Motor neuron (in vitro differentiated cells): ENCODE data around the gene ASS1. TPM values are rescaled to one million over a fixed set of nuclear protein-coding genes. Genes with fewer than 3 reads are reported as not detected.

Experiments used
- ATAC-seq, 8 experiments: fragments of 200-7000 bp; cut with Tn5 transposase; replicated peaks in 6 of 8; 2 replicates each; pipeline ENCODE4 v1.8.0; 2021; ENCODE audit warnings: mild to moderate bottlenecking in 8 of 8, moderate library complexity in 8 of 8
- H3K27ac ChIP-seq, 2 donors: fragments of 250-450 bp; sonication (Bioruptor Pico); 2 replicates each; pipeline ENCODE4 v1.9.0; 2021; ENCODE audit warnings: antibody characterized with exemption in 2 of 2, mild to moderate bottlenecking in 2 of 2, moderate library complexity in 1 of 2
- H3K4me1 ChIP-seq, 2 donors: fragments of 250-450 bp; sonication (Bioruptor Pico); replicated peaks in 1 of 2; 2 replicates each; pipeline ENCODE4 v1.6.1; 2021; ENCODE audit warnings: antibody characterized with exemption in 2 of 2, mild to moderate bottlenecking in 2 of 2, moderate library complexity in 1 of 2
- H3K4me3 ChIP-seq, 5 donors: fragments of 250-450 bp; sonication (Bioruptor Pico); 2 replicates each; pipeline ENCODE4 v1.9.0; 2021; ENCODE audit warnings: antibody characterized with exemption in 5 of 5, mild to moderate bottlenecking in 5 of 5, moderate library complexity in 4 of 5
- WGBS, 10 experiments: fragments of 450-650 bp; shearing (Covaris generic); methylation state at CpG; one replicate each; pipeline ENCODE4 v1.0.0; 2022; 5-methylcytosine and 5-hydroxymethylcytosine counted together
- in situ Hi-C, 9 experiments: fragments of 400-800 bp; cut with MboI; loops; one replicate each; pipeline ENCODE4 v1.15.0; 2021; ENCODE audit warnings: low sequenced_read_pairs in 9 of 9, low pct_unique_long_range_greater_than_20kb in 2 of 9; ENCODE audit not compliant: unreplicated experiment in 9 of 9
- total RNA-seq, 8 experiments: library from RNA; unstranded; fragments of 300-600 nt; gene quantifications; 2 replicates each; pipeline versions ENCODE4 v1.2.3 to v1.2.4, GENCODE V29; 2022

ASS1 gene
- total RNA-seq, 8 experiments from 2014 or later = 12.0 to 412 (median 86.3) TPM

- ATAC-seq = no peak
- WGBS, 10 experiments = 93 to 100% (median 100%) methylated on average over 1 to 4 of the region's 14 CpGs; no CpG with 5 or more reads in 6 of the 10 experiments
- H3K4me3 ChIP-seq = peak overlapping the region in 2 of 5 donors; percentile 43 to 49
- H3K27ac ChIP-seq = no peak overlapping the region
- in situ Hi-C loops = no loop called here
- H3K4me1 ChIP-seq = peaks cover 35 to 36% of the 10 kb centered on the region in 2 donors
Measured at GRCh38 chr9:130443840-130444492, 795 bp upstream of the ASS1 start.

GRCh38 chr9:130445268-130445983 is 665 bp downstream of the ASS1 start:
- in situ Hi-C loops = no loop called here
- ATAC-seq = peak; percentile 1 to 53 (median 23)
- 0 to 20% (median 18%) methylated on average over 1 to 9 of the region's 30 CpGs; no CpG with 5 or more reads in 3 of the 10 experiments for WGBS, 10 experiments
- Histone ChIP-seq H3K4me3 (peak overlapping the region; percentile 25 to 49 (median 38)), H3K4me1 (peaks cover 49% of the 10 kb centered on the region in 2 donors), H3K27ac (peak overlapping the region in 1 of 2 donors; percentile 57)

GRCh38 chr9:130446101-130446861 is 1.5 kb downstream of the ASS1 start:
- in situ Hi-C loops = no loop called here
- 0 to 40% (median 9%) methylated on average over 1 to 5 of the region's 16 CpGs; no CpG with 5 or more reads in 4 of the 10 experiments for WGBS, 10 experiments
- H3K4me1 ChIP-seq = peaks cover 58% of the 10 kb centered on the region in 2 donors
- peak overlapping the region in 2 of 5 donors; percentile 43 to 49 for H3K4me3 ChIP-seq
- peak; percentile 14 to 48 (median 25) for ATAC-seq
- peak overlapping the region; percentile 22 to 34 for H3K27ac ChIP-seq

- Histone ChIP-seq H3K27ac (peak overlapping the region; percentile 77 to 80), H3K4me3 (no peak overlapping the region), H3K4me1 (peaks cover 68% of the 10 kb centered on the region in 2 donors)
- 60 to 100% (median 88%) methylated on average over 1 to 8 of the region's 12 CpGs; no CpG with 5 or more reads in 3 of the 10 experiments for WGBS, 10 experiments
- in situ Hi-C loops = no loop called here
- ATAC-seq = no peak
Measured at GRCh38 chr9:130447193-130447816, 2.5 kb downstream of the ASS1 start.

GRCh38 chr9:130448035-130448624 is 3.4 kb downstream of the ASS1 start:
- peak overlapping the region; percentile 77 to 80 for H3K27ac ChIP-seq
- no peak overlapping the region for H3K4me3 ChIP-seq
- 0 to 80% (median 34%) methylated on average over 1 to 5 of the region's 12 CpGs; no CpG with 5 or more reads in 1 of the 10 experiments for whole genome bisulfite sequencing, 10 experiments
- peak; percentile 2 to 41 (median 6) for ATAC-seq
- peaks cover 68 to 69% of the 10 kb centered on the region in 2 donors for H3K4me1 ChIP-seq
- in situ Hi-C loops = no loop called here

- Histone ChIP-seq H3K4me3 (no peak overlapping the region), H3K4me1 (peaks cover 68 to 69% of the 10 kb centered on the region in 2 donors), H3K27ac (peak overlapping the region; percentile 77 to 80)
- in situ Hi-C loops = no loop called here
- 83 to 100% (median 94%) methylated on average over 1 to 6 of the region's 10 CpGs; no CpG with 5 or more reads in 5 of the 10 experiments for WGBS, 10 experiments
- ATAC-seq = no peak
Measured at GRCh38 chr9:130448771-130449603, 4.2 kb downstream of the ASS1 start.

GRCh38 chr9:130450344-130451003 is 5.7 kb downstream of the ASS1 start:
- Histone ChIP-seq H3K4me3 (no peak overlapping the region), H3K27ac (no peak overlapping the region), H3K4me1 (peaks cover 65 to 69% of the 10 kb centered on the region in 2 donors)
- in situ Hi-C loops = loop anchor here in 5 of 9 experiments (10.0 to 25.0 kb wide), 2 partner anchors 234 to 237 kb away; partner anchors contain the start of gene EXOSC2 (in 4 of the 5)
- 60 to 100% (median 80%) methylated on average over 1 of the region's 15 CpGs; no CpG with 5 or more reads in 5 of the 10 experiments for WGBS, 10 experiments
- peak in 2 of 8 experiments; percentile 4 to 10 for ATAC-seq

GRCh38 chr9:130451004-130451390 is 6.2 kb downstream of the ASS1 start:
- 39 to 100% (median 61%) methylated on average over 1 to 8 of the region's 14 CpGs; no CpG with 5 or more reads in 7 of the 10 experiments for WGBS, 10 experiments

GRCh38 chr9:130451509-130452388 is 7.0 kb downstream of the ASS1 start:
- H3K4me3 ChIP-seq = no peak overlapping the region
- peak overlapping the region; percentile 16 to 81 for H3K27ac ChIP-seq
- ATAC-seq = peak; percentile 58 to 84 (median 81)
- WGBS, 10 experiments = 31 to 69% (median 48%) methylated on average over 3 to 7 of the region's 23 CpGs; no CpG with 5 or more reads in 6 of the 10 experiments
- H3K4me1 ChIP-seq = peaks cover 53 to 57% of the 10 kb centered on the region in 2 donors
- in situ Hi-C loops = loop anchor here in 5 of 9 experiments (10.0 to 25.0 kb wide), 2 partner anchors 233 to 236 kb away; partner anchors contain the start of gene EXOSC2 (in 4 of the 5)

More at GRCh38 chr9:130451004-130451390, 6.2 kb downstream of the ASS1 start:
- in situ Hi-C loops = loop anchor here in 5 of 9 experiments (10.0 to 25.0 kb wide), 2 partner anchors 234 to 236 kb away; partner anchors contain the start of gene EXOSC2 (in 4 of the 5)
- H3K4me1 ChIP-seq = peaks cover 60 to 64% of the 10 kb centered on the region in 2 donors
- no peak overlapping the region for H3K4me3 ChIP-seq
- peak in 1 of 8 experiments; percentile 1 for ATAC-seq
- no peak overlapping the region for H3K27ac ChIP-seq

- in situ Hi-C loops = loop anchor here in 5 of 9 experiments (10.0 to 25.0 kb wide), 2 partner anchors 232 to 234 kb away; partner anchors contain the start of gene EXOSC2 (in 4 of the 5)
- ATAC-seq = no peak
- 90 to 100% (median 100%) methylated on average over 1 to 3 of the region's 4 CpGs; no CpG with 5 or more reads in 4 of the 10 experiments for WGBS, 10 experiments
- Histone ChIP-seq H3K4me1 (peaks cover 42 to 46% of the 10 kb centered on the region in 2 donors), H3K27ac (no peak overlapping the region), H3K4me3 (no peak overlapping the region)
Measured at GRCh38 chr9:130452835-130453234, 8.1 kb downstream of the ASS1 start.
